Fibroblast of the aortic adventitia (primary cell): ENCODE measurements around the gene NR5A1. TPM values are rescaled to one million over a fixed set of nuclear protein-coding genes. Genes with fewer than 3 reads are reported as not detected.

Experiments
- DNase-seq: peaks from one replicate; pipeline ENCODE4 v3.0.0-alpha.2; 2010; ENCODE audit warnings: low read depth
- H3K4me3 ChIP-seq: 2 replicates; pipeline ENCODE4 v1.5.1; 2011; ENCODE audit warnings: low read depth, mild to moderate bottlenecking, control low read depth, low read length, moderate library complexity
- total RNA-seq: library from RNA; depleted of rRNA; stranded (reverse); fragments of >200 nt; gene quantifications from 2 replicates; pipeline ENCODE4 v1.2.3, GENCODE V29; 2012; ENCODE audit warnings: low replicate concordance
- TF ChIP-seq, protein P1 (sequence below): IDR thresholded peaks from 2 replicates; pipeline ENCODE4 v1.5.1; 2011; ENCODE audit warnings: mild to moderate bottlenecking, low read length, control low read depth, inconsistent platforms; ENCODE audit not compliant: insufficient read depth

NR5A1 gene
- total RNA-seq, 1 donor = not detected

DNA sequence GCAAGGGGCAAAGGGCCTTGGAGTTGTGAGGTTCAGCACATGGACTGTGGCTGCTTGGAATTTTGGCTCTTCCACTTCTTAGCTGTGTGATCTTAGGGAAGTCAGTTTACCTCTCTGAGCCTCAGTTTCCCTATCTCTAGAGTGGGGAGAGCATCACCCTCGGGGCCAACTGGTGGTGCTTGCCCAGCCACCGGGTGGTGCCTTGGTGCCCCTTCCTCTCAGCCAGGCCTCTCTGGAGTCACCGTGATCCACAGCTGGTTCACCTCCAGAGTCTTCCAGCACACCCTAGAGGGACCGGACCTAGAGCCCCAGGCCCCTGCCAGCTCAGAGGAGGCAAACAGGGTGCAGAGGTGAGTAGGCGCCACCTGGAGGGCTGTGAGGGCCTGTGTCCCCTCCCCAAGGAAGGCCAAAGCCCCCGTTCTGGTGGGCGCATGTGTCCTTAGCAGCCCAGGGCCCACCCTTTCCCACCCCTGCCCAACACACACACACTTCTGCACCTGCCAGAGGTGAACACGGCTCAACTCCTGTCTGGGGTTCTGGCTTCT lies 49.2 kb downstream of the NR5A1 start:
- TF ChIP-seq, protein P1, sequence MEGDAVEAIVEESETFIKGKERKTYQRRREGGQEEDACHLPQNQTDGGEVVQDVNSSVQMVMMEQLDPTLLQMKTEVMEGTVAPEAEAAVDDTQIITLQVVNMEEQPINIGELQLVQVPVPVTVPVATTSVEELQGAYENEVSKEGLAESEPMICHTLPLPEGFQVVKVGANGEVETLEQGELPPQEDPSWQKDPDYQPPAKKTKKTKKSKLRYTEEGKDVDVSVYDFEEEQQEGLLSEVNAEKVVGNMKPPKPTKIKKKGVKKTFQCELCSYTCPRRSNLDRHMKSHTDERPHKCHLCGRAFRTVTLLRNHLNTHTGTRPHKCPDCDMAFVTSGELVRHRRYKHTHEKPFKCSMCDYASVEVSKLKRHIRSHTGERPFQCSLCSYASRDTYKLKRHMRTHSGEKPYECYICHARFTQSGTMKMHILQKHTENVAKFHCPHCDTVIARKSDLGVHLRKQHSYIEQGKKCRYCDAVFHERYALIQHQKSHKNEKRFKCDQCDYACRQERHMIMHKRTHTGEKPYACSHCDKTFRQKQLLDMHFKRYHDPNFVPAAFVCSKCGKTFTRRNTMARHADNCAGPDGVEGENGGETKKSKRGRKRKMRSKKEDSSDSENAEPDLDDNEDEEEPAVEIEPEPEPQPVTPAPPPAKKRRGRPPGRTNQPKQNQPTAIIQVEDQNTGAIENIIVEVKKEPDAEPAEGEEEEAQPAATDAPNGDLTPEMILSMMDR = no peak
- no peak for DNase-seq
- H3K4me3 ChIP-seq = no peak overlapping the region

DNA sequence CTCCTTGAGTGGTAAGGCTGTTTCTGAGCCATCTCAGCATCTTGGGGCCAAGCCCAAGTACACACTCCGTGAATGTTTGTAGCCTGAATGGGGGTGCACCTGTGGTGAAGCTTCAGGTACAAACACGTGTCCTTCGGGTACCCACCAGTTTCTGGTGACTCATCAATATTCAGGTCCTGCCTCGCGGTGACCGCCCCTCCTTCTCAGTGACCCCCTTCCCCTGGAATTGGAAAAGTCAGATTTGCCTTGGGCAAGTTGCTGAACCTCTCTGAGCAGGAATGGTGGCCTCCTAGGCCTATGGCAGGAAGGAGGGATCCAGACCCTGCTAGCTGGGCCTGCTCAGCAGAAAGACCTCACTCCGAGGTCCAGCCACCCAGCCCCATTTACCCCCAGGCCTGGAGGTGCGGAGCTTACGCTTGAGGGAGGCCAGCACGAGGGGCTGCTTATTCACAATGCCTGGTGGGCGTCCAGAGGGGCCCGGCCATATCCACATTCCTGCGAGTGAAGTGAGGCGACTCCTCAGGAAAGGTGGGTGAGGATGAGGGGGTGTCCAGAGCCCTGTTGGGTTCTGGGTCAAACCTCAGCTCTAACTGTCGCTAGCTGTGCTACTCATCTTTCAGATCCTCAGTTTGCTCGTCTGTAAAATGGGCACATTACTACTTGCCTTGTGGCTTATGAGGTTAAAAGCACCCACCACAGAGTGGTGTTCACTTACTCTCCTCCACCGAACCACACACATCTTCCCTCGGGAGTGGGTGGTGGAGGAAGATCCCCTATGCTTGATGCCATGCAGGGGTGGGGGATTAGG lies 49.9 kb downstream of the NR5A1 start:
- TF ChIP-seq, protein P1 = no peak
- DNase-seq = no peak
- no peak overlapping the region for H3K4me3 ChIP-seq

DNA sequence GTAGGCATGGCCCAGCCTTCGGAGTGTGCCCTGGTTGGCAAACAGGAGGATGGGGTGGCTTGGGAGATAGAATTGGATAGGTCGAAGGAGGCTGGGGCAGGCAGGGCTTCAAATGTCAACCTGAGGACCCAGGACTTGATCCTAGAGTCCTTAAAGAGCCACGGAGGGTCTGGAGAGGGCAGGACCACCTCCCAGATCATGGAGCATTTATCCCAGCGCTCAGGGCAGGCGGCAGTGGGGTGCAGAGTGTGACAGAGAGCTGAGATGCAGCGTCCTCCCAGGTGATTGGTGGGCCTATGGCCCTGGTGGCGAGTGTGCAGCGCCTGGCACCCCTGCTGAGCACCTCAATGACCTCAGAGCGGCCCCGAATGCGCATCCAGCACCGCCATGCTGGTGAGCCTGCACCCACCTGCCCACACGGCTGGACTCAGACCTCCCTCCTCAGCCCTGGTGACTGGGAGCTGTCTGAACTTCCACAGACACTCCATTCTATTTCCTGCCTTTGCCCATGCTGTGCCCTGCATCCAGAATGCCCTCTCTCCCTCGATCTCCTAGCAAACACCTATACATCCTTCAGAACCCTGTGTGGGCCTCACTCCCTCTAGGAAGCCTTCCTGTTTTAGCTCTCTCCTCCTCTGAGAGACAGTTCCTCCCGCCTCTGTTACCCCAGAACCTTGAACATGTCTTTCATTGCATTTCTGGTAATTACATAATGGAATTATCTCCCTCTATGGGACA lies 50.7 kb downstream of the NR5A1 start:
- TF ChIP-seq, protein P1 = no peak
- no peak for DNase-seq
- H3K4me3 ChIP-seq = no peak overlapping the region

DNA sequence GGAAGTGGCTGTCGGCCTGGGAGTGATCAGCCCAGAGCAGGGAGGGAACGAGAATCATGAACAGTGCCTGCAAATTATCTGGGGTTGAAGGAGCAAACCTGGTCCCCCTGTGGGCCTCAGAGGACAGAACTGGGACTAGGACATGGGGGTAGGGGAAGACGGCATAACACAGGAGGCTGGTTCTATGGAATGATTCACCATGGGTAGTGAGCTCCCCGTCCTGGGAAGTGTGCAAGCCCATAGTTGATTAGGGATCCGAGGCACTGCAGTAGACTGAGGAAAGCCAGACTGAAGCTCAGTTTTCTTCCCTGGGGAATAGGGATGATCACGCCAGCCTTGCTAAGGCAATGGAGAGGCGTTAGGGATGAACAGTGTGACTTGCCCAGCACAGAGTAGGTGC lies 51.4 kb downstream of the NR5A1 start:
- no peak for DNase-seq
- TF ChIP-seq, protein P1 = no peak
- H3K4me3 ChIP-seq = no peak overlapping the region

DNA sequence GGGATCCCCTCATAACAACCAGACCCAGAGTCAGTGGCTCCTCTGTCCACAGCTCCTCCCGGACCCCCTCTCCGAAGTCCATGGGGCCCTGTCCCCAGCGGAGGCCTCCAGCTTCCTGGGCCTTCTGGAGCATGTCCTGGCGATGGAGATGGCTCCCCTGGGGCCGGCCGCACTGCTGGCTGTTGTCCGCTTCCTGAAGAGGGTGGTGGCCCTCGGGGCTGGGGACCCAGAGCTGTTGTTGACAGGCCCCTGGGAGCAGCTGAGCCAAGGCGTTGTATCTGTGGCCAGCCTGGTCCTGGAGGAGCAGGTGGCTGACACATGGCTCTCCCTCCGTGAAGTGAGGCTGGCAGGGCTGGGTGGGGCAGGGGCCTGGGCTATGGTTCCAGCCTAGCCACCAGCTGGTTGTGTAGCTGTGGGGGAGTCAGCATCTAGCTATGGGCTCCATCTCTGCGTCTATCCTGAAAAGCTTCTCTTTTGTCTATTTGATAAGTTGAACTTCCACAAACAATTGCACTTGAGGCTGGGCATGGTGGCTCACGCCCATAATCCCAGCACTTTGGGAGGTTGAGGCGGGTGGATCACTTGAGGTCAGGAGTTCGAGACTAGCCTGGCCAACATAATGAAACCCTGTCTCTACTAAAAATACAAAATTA lies 52.3 kb downstream of the NR5A1 start:
- DNase-seq = no peak
- TF ChIP-seq, protein P1 = no peak
- H3K4me3 ChIP-seq = no peak overlapping the region

DNA sequence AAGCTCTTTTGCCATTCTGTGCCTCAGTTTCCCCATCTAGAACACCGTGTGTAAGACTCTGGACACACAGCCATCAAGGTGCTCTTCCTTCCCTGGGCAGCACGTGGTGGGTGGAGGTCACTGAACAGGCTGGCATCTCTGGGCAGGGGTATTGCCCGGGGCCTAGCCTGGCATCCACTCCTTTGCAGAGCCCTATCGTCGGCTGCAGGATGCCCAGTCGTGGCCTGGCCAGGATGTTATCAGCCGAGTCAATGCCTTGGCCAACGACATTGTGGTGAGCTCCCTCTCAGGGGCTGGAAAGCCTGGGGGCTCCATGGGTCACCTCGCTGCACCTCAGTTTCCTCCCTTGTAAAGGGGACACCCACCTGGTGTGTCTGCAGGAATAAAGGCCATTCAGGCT lies 52.9 kb downstream of the NR5A1 start:
- no peak for DNase-seq
- TF ChIP-seq, protein P1 = no peak
- no peak overlapping the region for H3K4me3 ChIP-seq
